Endothelial cell (in vitro differentiated cells): ENCODE data around the gene IDH3A. TPM values are rescaled to one million over a fixed set of nuclear protein-coding genes. Genes with fewer than 3 reads are reported as not detected.

ENCODE experiments used
- DNase-seq: peaks from one replicate; pipeline ENCODE4 v3.0.0; 2021; ENCODE audit warnings: low spot score
- H3K27ac Mint-ChIP-seq: one replicate; pipeline ENCODE4 v1.8.0; 2021; ENCODE audit warnings: mixed read lengths, inconsistent platforms; ENCODE audit not compliant: unreplicated experiment
- H3K27me3 Mint-ChIP-seq: one replicate; pipeline ENCODE4 v1.8.0; 2021; ENCODE audit warnings: mild to moderate bottlenecking, moderate library complexity, mixed read lengths, inconsistent platforms; ENCODE audit not compliant: unreplicated experiment
- H3K36me3 Mint-ChIP-seq: one replicate; pipeline ENCODE4 v1.8.0; 2021; ENCODE audit warnings: mild to moderate bottlenecking, low read depth, mixed read lengths, inconsistent platforms; ENCODE audit not compliant: unreplicated experiment
- H3K4me1 Mint-ChIP-seq: one replicate; pipeline ENCODE4 v1.8.0; 2021; ENCODE audit warnings: mild to moderate bottlenecking, mixed read lengths, inconsistent platforms; ENCODE audit not compliant: unreplicated experiment
- H3K4me3 Mint-ChIP-seq: one replicate; pipeline ENCODE4 v1.8.0; 2021; ENCODE audit warnings: mild to moderate bottlenecking, mixed read lengths, inconsistent platforms; ENCODE audit not compliant: unreplicated experiment
- H3K9me3 Mint-ChIP-seq: one replicate; pipeline ENCODE4 v1.8.0; 2021; ENCODE audit warnings: mixed read lengths, inconsistent platforms; ENCODE audit not compliant: unreplicated experiment
- total RNA-seq: library from RNA; stranded (reverse); fragmentation: NEBNext Ultra II Directional; extraction: Animal tissue kit (Norgen Biotek cat#: 25700); gene quantifications from one replicate; pipeline ENCODE4 v1.2.1, GENCODE V29; 2021; ENCODE audit not compliant: unreplicated experiment
- TF ChIP-seq, protein P1 (sequence below): fragments of 200-600 bp; sonication (generic); IDR thresholded peaks from one replicate; pipeline ENCODE4 v1.5.0; 2021; ENCODE audit warnings: antibody characterized with exemption; ENCODE audit not compliant: unreplicated experiment

Gene IDH3A
- total RNA-seq, 1 donor from 2014 or later = 19.9 TPM

DNA sequence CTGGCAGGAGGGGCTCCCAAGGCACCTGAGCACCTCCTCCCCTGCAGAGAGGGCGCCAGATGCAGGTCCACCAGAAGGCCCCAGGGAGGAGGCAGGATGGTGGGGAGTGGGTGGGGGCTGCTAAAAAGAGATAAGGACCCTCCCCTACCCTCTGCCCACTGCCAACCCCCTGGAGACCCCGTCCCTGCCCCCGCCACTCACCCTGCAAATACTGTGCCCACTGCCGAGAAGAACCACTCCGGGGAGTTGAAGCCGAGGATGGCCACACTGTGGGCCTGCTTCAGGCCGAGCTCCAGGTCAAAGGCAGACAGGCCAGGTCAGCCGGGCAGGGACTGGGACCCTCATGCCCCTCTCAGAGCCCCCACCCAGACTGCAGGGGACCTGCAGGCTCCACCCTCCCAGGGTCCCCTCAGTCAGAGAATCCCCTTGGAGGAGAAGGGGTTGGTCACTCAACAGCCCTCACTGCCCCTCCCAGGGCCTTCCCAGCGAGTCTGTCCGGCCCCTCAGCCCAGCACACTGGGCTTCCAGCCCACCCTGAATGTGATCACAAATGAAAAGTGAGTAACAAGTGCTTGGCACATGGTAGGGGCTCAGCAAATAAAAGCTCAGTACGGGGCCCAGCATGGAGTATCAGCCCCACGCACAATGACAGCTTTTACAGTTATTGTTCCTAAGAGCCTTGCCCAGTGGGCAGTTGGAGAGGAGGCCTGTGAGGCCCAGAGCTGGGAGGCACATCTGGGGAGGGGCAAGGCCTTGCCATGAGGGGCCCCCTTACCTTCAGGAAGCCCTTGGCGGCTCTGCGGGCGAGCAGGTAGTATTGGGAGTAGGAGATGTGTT, 44.8 kb downstream of the IDH3A start:
- Mint-ChIP-seq H3K9me3 (no peaks in the 10 kb centered on the region), H3K27ac (no peak overlapping the region)
- DNase-seq = no peak

DNA sequence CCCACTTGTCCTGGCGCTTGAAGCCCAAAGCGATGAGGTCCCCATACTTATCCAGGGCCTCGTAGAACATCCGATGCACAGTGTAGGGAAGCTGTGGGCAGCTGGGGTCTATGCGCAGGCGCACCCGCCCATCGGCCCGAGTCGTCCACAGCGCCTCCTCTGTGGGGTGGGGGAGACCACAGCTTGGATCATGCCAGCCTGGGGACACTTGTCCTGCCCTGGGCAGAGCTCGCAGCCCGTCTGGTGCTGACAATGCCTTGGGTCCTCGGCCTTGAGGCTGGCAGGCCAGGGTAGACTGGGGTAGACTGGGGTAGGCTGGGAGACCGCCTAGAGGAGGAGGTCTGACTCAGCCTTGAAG, 45.4 kb downstream of the IDH3A start:
- H3K4me3 Mint-ChIP-seq = no peak overlapping the region
- DNase-seq = no peak
- H3K4me1 Mint-ChIP-seq = peaks cover 7% of the 10 kb centered on the region
- peaks cover 5% of the 10 kb centered on the region for H3K27me3 Mint-ChIP-seq
- H3K9me3 Mint-ChIP-seq = no peaks in the 10 kb centered on the region
- no peaks in the 10 kb centered on the region for H3K36me3 Mint-ChIP-seq
- no peak overlapping the region for H3K27ac Mint-ChIP-seq
- TF ChIP-seq, protein P1, sequence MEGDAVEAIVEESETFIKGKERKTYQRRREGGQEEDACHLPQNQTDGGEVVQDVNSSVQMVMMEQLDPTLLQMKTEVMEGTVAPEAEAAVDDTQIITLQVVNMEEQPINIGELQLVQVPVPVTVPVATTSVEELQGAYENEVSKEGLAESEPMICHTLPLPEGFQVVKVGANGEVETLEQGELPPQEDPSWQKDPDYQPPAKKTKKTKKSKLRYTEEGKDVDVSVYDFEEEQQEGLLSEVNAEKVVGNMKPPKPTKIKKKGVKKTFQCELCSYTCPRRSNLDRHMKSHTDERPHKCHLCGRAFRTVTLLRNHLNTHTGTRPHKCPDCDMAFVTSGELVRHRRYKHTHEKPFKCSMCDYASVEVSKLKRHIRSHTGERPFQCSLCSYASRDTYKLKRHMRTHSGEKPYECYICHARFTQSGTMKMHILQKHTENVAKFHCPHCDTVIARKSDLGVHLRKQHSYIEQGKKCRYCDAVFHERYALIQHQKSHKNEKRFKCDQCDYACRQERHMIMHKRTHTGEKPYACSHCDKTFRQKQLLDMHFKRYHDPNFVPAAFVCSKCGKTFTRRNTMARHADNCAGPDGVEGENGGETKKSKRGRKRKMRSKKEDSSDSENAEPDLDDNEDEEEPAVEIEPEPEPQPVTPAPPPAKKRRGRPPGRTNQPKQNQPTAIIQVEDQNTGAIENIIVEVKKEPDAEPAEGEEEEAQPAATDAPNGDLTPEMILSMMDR = no peak

More for the DNA sequence above, 44.8 kb downstream of the IDH3A start:
- Mint-ChIP-seq H3K27me3 (peaks cover 5% of the 10 kb centered on the region), H3K36me3 (no peaks in the 10 kb centered on the region), H3K4me3 (no peak overlapping the region), H3K4me1 (peaks cover 7% of the 10 kb centered on the region)
- TF ChIP-seq, protein P1 = no peak

DNA sequence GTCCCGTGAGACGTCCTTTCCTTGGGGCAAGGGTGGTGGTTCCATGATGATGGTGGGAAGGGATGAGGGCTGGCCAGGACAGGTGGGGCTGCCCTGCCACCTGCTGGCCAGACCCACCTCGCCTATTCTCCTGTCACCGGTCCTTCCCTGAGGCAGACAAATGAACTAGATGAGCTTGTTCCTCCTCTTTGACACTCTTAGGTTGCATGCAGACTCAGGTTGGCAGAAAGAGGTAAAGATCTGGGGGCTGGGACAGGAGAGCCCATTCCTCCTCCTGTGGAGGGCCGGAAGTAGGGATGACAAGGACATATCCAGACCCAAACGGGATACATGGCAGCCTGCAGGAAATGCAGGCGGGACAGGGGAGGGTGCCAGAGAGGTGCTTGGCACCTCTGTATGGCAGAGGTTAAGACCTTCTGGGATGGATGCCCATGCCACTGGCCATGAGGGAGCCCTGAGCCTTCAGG, 46.6 kb downstream of the IDH3A start:
- H3K4me3 Mint-ChIP-seq = no peak overlapping the region
- H3K27me3 Mint-ChIP-seq = peaks cover 5% of the 10 kb centered on the region
- peaks cover 17% of the 10 kb centered on the region for H3K4me1 Mint-ChIP-seq
- no peaks in the 10 kb centered on the region for H3K36me3 Mint-ChIP-seq
- TF ChIP-seq, protein P1 = peak; percentile 35
- H3K9me3 Mint-ChIP-seq = no peaks in the 10 kb centered on the region
- DNase-seq = peak; percentile 30
- H3K27ac Mint-ChIP-seq = no peak overlapping the region

DNA sequence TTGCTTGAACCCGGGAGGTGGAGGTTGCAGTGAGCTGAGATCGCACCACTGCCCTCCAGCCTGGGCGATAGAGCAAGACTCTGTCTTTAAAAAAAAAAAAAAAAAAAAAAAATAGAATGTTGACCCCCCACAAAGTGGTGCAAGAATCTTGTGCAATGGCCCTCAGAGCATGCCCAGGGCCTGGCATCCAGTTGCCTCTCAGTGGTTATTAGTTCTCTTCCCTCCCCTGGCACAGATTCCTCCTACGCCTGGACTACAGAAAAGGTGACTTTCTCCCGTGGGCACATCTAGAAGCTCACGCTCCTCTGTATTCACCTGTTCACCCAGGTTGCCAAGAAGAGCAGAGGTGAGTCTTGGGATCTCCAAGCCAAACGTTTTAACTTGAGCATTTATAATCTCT, 48.5 kb downstream of the IDH3A start:
- H3K27me3 Mint-ChIP-seq = peaks cover 5% of the 10 kb centered on the region
- no peak for DNase-seq
- no peak overlapping the region for H3K4me3 Mint-ChIP-seq
- no peaks in the 10 kb centered on the region for H3K36me3 Mint-ChIP-seq
- H3K27ac Mint-ChIP-seq = no peak overlapping the region
- no peaks in the 10 kb centered on the region for H3K9me3 Mint-ChIP-seq
- H3K4me1 Mint-ChIP-seq = peaks cover 20% of the 10 kb centered on the region
- TF ChIP-seq, protein P1 = no peak

DNA sequence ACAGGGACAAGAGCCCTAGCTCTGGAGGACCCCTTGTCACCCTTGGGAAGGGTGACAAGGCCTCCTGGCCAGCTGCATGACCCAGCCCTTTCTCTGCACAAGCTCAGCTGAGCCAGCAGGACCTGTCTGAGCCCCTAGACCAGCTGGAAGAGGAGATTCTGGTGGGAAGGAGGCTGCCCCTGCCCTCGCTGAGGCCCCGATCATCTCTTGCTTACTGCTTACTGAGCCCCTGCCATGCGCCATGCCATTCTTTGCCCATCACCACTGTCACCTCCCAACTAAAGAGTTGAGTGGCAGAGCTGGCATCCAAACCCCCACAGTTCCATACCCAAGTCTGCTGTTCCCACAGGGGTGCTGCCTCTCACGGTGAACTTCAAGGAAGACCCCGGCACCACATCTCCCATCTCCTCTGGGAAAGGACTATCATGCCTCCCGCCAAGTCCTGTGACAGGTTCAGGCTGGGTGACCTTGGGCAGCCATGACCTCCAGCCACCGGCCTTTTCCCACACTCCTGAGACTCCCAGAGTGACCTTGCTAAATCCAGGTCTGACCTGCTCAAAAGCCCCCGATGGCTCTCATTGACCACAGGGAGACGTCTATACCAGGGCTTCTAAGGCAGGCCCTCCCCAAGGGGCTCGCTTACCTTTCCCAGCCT, 51.2 kb downstream of the IDH3A start:
- H3K27me3 Mint-ChIP-seq = peaks cover 2% of the 10 kb centered on the region
- no peak overlapping the region for H3K4me3 Mint-ChIP-seq
- TF ChIP-seq, protein P1 = no peak
- peaks cover 22% of the 10 kb centered on the region for H3K4me1 Mint-ChIP-seq
- no peak overlapping the region for H3K27ac Mint-ChIP-seq
- H3K9me3 Mint-ChIP-seq = no peaks in the 10 kb centered on the region
- DNase-seq = no peak
- no peaks in the 10 kb centered on the region for H3K36me3 Mint-ChIP-seq
